ENCODE data around the gene APBA2. TPM values are rescaled to one million over a fixed set of nuclear protein-coding genes. Genes with fewer than 3 reads are reported as not detected.
"Not testable (repeated sequence)": the region's sequence is repeated elsewhere in the genome, so short reads cannot be mapped to it uniquely, and the experiment has no call there.

The APBA2 gene
- total RNA-seq, 1 experiment from 2014 or later: not detected

DNA sequence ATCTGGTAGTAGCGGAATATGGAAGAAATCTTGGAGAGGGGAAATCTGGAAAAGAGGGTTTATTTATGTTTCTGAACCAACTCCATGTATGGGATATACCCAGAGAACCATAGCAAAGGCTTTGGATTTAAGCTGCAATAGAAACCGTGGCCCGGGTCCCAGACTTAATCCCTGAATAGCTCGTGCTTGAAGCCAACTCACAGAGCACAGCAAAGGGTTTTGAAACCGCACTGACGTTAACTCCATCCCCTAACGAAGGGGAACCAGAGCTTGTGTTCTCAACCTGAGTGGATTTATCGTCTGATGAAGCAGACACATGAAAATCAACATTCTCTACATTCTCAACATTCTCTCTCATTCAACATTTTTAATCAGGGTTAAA is 154.6 kb downstream of the APBA2 start:
- Mint-ChIP-seq H3K4me1 (ENCODE audit: low read depth, unreplicated experiment) (no peaks in the 10 kb centered on the region), H3K27ac (ENCODE audit: unreplicated experiment) (no peak overlapping the region), H3K4me3 (ENCODE audit: unreplicated experiment) (no peak overlapping the region), H3K36me3 (ENCODE audit: insufficient read depth, unreplicated experiment) (no peaks in the 10 kb centered on the region), H3K27me3 (ENCODE audit: insufficient read depth, unreplicated experiment) (peaks cover 13% of the 10 kb centered on the region), H3K9me3 (ENCODE audit: unreplicated experiment) (no peaks in the 10 kb centered on the region)
- H3K36me3 ChIP-seq (ENCODE audit: control insufficient read depth, insufficient read depth, low read length): no peaks in the 10 kb centered on the region
- TF ChIP-seq, protein P1, sequence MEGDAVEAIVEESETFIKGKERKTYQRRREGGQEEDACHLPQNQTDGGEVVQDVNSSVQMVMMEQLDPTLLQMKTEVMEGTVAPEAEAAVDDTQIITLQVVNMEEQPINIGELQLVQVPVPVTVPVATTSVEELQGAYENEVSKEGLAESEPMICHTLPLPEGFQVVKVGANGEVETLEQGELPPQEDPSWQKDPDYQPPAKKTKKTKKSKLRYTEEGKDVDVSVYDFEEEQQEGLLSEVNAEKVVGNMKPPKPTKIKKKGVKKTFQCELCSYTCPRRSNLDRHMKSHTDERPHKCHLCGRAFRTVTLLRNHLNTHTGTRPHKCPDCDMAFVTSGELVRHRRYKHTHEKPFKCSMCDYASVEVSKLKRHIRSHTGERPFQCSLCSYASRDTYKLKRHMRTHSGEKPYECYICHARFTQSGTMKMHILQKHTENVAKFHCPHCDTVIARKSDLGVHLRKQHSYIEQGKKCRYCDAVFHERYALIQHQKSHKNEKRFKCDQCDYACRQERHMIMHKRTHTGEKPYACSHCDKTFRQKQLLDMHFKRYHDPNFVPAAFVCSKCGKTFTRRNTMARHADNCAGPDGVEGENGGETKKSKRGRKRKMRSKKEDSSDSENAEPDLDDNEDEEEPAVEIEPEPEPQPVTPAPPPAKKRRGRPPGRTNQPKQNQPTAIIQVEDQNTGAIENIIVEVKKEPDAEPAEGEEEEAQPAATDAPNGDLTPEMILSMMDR (IDR thresholded peaks at IDR 0.05; ENCODE audit: insufficient read depth in 1 of 2, low read depth in 1 of 2, low read length in 1 of 2, severe bottlenecking in 1 of 2, unreplicated experiment in 1 of 2): no peak
- no TSS peak for BruUV-seq (replicated peaks)
- no peak for DNase-seq
- H3K4me1 ChIP-seq: no peaks in the 10 kb centered on the region
- no peak overlapping the region for H3K4me3 ChIP-seq (ENCODE audit: low read depth, low read length)
- intact Hi-C loops (cut with micrococcal nuclease; ENCODE audit: unreplicated experiment): no loop called here
- H3K9me3 ChIP-seq: no peaks in the 10 kb centered on the region
- POLR2A ChIA-PET: no interaction called here
- CTCF ChIA-PET: no interaction called here
- no peaks in the 10 kb centered on the region for H3K27me3 ChIP-seq (replicated peaks; ENCODE audit: control insufficient read depth, insufficient read depth, low read length)

DNA sequence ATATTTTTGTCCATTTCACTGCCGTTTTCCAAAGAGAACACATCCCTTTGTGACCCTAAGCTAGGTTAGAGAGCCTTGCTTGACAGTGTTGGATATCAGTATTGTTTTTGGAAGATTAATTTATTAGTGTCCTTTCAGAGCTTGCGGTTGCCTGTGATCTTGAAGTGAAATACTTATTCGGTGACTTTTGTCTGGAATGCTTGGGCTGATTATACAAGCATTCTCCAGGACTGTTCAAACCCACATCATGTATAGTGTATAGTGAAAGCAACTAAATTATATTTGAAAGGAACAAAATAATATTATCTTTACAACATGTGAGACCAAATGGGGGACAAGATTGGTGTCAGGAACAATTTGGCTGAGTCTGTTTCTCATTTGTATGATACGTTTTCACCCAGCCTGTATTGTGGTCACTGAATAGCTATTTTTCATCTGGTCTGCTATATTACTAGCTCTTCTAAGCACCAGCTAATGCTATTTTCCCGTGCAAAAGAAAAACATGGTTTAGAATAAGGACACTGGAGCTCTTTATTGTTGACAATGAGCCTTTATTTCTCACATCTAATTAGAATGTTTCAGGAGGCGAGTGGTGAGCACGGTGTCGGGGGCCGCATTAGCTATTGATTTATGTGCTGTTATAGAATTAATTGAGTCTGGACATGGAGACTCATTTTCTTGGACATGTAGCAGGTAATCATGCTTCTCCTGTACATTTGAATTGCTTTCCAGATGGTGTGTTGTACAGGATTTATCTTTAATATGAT is 158.1 kb downstream of the APBA2 start:
- Mint-ChIP-seq H3K4me1 (ENCODE audit: low read depth, unreplicated experiment) (no peaks in the 10 kb centered on the region), H3K27ac (ENCODE audit: unreplicated experiment) (no peak overlapping the region)
- BruUV-seq (replicated peaks): no TSS peak

DNA sequence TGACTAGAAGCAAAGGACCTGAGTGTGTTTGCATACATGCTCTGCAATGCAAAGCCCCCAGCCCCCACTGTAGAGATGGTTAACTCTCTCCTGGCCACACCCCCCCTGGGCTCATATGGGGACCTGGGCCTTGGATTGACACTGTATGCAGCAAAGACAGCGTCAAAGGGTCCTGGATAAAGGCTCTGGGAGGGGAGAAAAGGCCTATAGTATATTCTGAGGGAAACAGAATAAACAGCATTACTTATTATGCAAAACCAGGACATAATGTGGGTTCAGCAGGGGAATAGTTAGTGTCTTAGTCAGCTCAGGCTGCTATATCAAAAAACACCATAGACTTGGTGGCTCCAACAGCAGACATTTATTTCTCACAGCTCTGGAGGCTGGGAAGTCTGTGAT is 158.7 kb downstream of the APBA2 start:
- H3K36me3 Mint-ChIP-seq (ENCODE audit: insufficient read depth, unreplicated experiment): no peaks in the 10 kb centered on the region
- Histone ChIP-seq H3K4me3 (ENCODE audit: low read depth, low read length) (no peak overlapping the region), H3K9me3 (no peaks in the 10 kb centered on the region), H3K4me1 (no peaks in the 10 kb centered on the region), H3K36me3 (ENCODE audit: control insufficient read depth, insufficient read depth, low read length) (no peaks in the 10 kb centered on the region), H3K27me3 (replicated peaks; ENCODE audit: control insufficient read depth, insufficient read depth, low read length) (no peaks in the 10 kb centered on the region)
- H3K4me3 Mint-ChIP-seq (ENCODE audit: unreplicated experiment): no peak overlapping the region
- no peak overlapping the region for H3K27ac Mint-ChIP-seq (ENCODE audit: unreplicated experiment)
- CTCF ChIA-PET: no interaction called here
- peaks cover 6% of the 10 kb centered on the region for H3K27me3 Mint-ChIP-seq (ENCODE audit: insufficient read depth, unreplicated experiment)
- intact Hi-C loops (cut with micrococcal nuclease; ENCODE audit: unreplicated experiment): no loop called here
- no TSS peak for BruUV-seq (replicated peaks)
- no peak for DNase-seq
- no peaks in the 10 kb centered on the region for H3K9me3 Mint-ChIP-seq (ENCODE audit: unreplicated experiment)
- POLR2A ChIA-PET: no interaction called here
- TF ChIP-seq, protein P1 (IDR thresholded peaks at IDR 0.05; ENCODE audit: insufficient read depth in 1 of 2, low read depth in 1 of 2, low read length in 1 of 2, severe bottlenecking in 1 of 2, unreplicated experiment in 1 of 2): no peak
- no peaks in the 10 kb centered on the region for H3K4me1 Mint-ChIP-seq (ENCODE audit: low read depth, unreplicated experiment)

More for the DNA sequence above, 158.1 kb downstream of the APBA2 start:
- DNase-seq: no peak
- no peak overlapping the region for H3K4me3 ChIP-seq (ENCODE audit: low read depth, low read length)
- no peaks in the 10 kb centered on the region for H3K36me3 Mint-ChIP-seq (ENCODE audit: insufficient read depth, unreplicated experiment)
- no peak overlapping the region for H3K4me3 Mint-ChIP-seq (ENCODE audit: unreplicated experiment)
- CTCF ChIA-PET: no interaction called here
- POLR2A ChIA-PET: no interaction called here
- no peaks in the 10 kb centered on the region for H3K9me3 ChIP-seq
- TF ChIP-seq, protein P1 (IDR thresholded peaks at IDR 0.05; ENCODE audit: insufficient read depth in 1 of 2, low read depth in 1 of 2, low read length in 1 of 2, severe bottlenecking in 1 of 2, unreplicated experiment in 1 of 2): no peak
- intact Hi-C loops (cut with micrococcal nuclease; ENCODE audit: unreplicated experiment): no loop called here
- no peaks in the 10 kb centered on the region for H3K4me1 ChIP-seq
- no peaks in the 10 kb centered on the region for H3K9me3 Mint-ChIP-seq (ENCODE audit: unreplicated experiment)
- H3K27me3 ChIP-seq (replicated peaks; ENCODE audit: control insufficient read depth, insufficient read depth, low read length): no peaks in the 10 kb centered on the region
- H3K27me3 Mint-ChIP-seq (ENCODE audit: insufficient read depth, unreplicated experiment): peaks cover 7% of the 10 kb centered on the region
- H3K36me3 ChIP-seq (ENCODE audit: control insufficient read depth, insufficient read depth, low read length): no peaks in the 10 kb centered on the region

DNA sequence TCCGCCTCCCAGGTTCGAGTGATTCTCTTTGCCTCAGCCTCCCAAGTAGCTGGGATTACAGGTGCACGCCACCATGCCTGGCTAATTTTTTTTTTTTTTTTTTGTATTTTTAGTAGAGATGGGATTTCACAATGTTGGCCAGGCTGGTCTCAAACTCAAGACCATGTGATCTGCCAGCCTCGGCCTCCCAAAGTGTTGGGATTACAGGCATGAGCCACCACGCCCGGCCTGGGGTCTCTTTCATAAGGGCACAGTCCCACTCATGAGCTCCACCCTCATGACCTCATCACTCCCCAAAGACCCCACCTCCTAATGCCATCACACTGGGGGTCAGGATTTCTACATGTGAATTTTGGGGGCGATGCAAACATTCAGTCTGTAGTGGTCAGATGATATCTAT is 159.4 kb downstream of the APBA2 start:
- POLR2A ChIA-PET; H3K27me3 Mint-ChIP-seq (ENCODE audit: insufficient read depth, unreplicated experiment); intact Hi-C loops (cut with micrococcal nuclease; ENCODE audit: unreplicated experiment); H3K27ac Mint-ChIP-seq (ENCODE audit: unreplicated experiment); BruUV-seq (replicated peaks); H3K4me1 ChIP-seq; H3K4me3 Mint-ChIP-seq (ENCODE audit: unreplicated experiment); H3K4me1 Mint-ChIP-seq (ENCODE audit: low read depth, unreplicated experiment); DNase-seq; CTCF ChIA-PET; H3K36me3 Mint-ChIP-seq (ENCODE audit: insufficient read depth, unreplicated experiment); H3K36me3 ChIP-seq (ENCODE audit: control insufficient read depth, insufficient read depth, low read length); H3K9me3 ChIP-seq; H3K4me3 ChIP-seq (ENCODE audit: low read depth, low read length); H3K27me3 ChIP-seq (replicated peaks; ENCODE audit: control insufficient read depth, insufficient read depth, low read length); H3K9me3 Mint-ChIP-seq (ENCODE audit: unreplicated experiment): not testable (repeated sequence)
